Upper lobe of left lung (tissue), 4 donors: Measurements from ENCODE around the gene JAG2.

Source experiments
- POLR2AphosphoS5 ChIP-seq, 2 donors: sonication (generic); formaldehyde crosslinking; IDR thresholded peaks; one replicate each; pipeline ENCODE4 v1.5.1; 2017; ENCODE audit warnings: antibody characterized with exemption in 2 of 2
- TF ChIP-seq, protein P1 (sequence below), 6 experiments: fragments of 450-650 bp in 4 of 6; fragments of 200-600 bp in 2 of 6; sonication (generic) in 2 of 6; IDR thresholded peaks; one replicate each; pipeline ENCODE4 v1.5.1; 2016 to 2019; ENCODE audit warnings: antibody characterized with exemption in 6 of 6

GRCh38 chr14:105136401-105137322, 31.9 kb downstream of the JAG2 start:
- no peak for TF ChIP-seq POLR2AphosphoS5 (IDR thresholded peaks at IDR 0.05)
- TF ChIP-seq, protein P1, sequence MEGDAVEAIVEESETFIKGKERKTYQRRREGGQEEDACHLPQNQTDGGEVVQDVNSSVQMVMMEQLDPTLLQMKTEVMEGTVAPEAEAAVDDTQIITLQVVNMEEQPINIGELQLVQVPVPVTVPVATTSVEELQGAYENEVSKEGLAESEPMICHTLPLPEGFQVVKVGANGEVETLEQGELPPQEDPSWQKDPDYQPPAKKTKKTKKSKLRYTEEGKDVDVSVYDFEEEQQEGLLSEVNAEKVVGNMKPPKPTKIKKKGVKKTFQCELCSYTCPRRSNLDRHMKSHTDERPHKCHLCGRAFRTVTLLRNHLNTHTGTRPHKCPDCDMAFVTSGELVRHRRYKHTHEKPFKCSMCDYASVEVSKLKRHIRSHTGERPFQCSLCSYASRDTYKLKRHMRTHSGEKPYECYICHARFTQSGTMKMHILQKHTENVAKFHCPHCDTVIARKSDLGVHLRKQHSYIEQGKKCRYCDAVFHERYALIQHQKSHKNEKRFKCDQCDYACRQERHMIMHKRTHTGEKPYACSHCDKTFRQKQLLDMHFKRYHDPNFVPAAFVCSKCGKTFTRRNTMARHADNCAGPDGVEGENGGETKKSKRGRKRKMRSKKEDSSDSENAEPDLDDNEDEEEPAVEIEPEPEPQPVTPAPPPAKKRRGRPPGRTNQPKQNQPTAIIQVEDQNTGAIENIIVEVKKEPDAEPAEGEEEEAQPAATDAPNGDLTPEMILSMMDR (IDR thresholded peaks at IDR 0.05) = no peak
